ENCODE measurements around the gene SMAD2. TPM values are rescaled to one million over a fixed set of nuclear protein-coding genes. Genes with fewer than 3 reads are reported as not detected.

Gene SMAD2
- total and polyA plus RNA-seq, 4 donors: 11.8 to 31.3 (median 22.8) TPM

DNA sequence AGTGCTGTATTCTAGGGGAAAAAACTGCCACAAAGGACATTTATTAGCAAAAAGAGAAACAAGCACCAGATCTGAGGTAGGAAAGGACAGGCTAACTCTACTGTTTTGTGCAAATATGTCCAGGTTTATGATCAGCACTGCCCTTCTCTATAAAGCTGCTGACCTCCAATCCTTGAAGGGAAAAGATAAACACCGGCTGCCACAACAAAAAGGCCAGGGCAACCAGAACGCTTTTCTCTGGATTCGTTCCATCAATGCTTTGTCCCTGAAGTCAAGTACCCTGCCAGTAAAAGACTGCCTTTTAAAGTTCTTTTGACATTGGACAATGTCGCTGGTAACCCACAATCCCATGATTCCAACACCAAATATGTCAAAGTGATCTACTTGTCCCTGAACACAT is 21.0 kb downstream of the SMAD2 start:
- Histone ChIP-seq H3K9me3 (ENCODE audit: control insufficient read depth in 4 of 4, low read length in 3 of 4) (peaks cover 0 to 3% (median 2%) of the 10 kb centered on the region in 4 donors), H3K27me3 (ENCODE audit: control insufficient read depth in 4 of 4, insufficient read depth in 4 of 4, low read length in 3 of 4) (no peaks in the 10 kb centered on the region), H3K4me3 (ENCODE audit: low read depth in 1 of 3, low read length in 3 of 3) (no peak overlapping the region), H3K27ac (ENCODE audit: low read depth in 1 of 2, low read length in 2 of 2) (no peak overlapping the region), H3K4me1 (ENCODE audit: control insufficient read depth in 4 of 4, insufficient read depth in 4 of 4, low read length in 3 of 4) (peaks cover 6 to 23% (median 16%) of the 10 kb centered on the region in 4 donors), H3K9ac (ENCODE audit: low read depth in 1 of 2, low read length in 2 of 2) (no peak overlapping the region), H3K36me3 (ENCODE audit: control insufficient read depth in 4 of 4, insufficient read depth in 3 of 4, low read depth in 1 of 4, low read length in 3 of 4) (no peaks in the 10 kb centered on the region)
- DNase-seq (ENCODE audit: low spot score): no peak
- WGBS: 72% methylated on average over 4 of the region's 4 CpGs
- no peak for TF ChIP-seq TAF1 (conservative IDR thresholded peaks at IDR 0.05)

DNA sequence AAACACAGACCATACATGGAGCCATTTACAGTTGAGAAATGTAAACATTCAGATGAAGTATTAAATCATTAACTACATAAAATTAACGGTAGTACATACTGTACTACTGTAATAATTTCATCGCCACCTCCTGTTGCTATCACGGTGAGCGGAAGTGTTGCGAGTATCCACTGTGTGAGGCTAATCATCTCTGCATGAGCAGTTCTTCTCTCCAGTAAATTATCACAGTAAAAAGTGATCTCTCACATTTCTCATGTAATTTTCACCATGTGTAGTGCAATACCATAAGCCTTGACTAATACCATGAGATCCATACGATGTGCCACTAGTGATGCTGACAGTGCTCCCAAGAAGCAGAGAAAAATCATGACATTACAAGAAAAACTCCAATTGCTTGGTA is 21.9 kb downstream of the SMAD2 start:
- no peak overlapping the region for H3K9ac ChIP-seq (ENCODE audit: low read depth in 1 of 2, low read length in 2 of 2)
- no peak overlapping the region for H3K27ac ChIP-seq (ENCODE audit: low read depth in 1 of 2, low read length in 2 of 2)
- DNase-seq (ENCODE audit: low spot score): no peak
- peaks cover 6 to 16% (median 14%) of the 10 kb centered on the region in 4 donors for H3K4me1 ChIP-seq (ENCODE audit: control insufficient read depth in 4 of 4, insufficient read depth in 4 of 4, low read length in 3 of 4)
- H3K36me3 ChIP-seq (ENCODE audit: control insufficient read depth in 4 of 4, insufficient read depth in 3 of 4, low read depth in 1 of 4, low read length in 3 of 4): peaks cover 0 to 1% (median 0%) of the 10 kb centered on the region in 4 donors
- WGBS: 92% methylated on average over 6 of the region's 6 CpGs
- no peak overlapping the region for H3K4me3 ChIP-seq (ENCODE audit: low read depth in 1 of 3, low read length in 3 of 3)
- no peaks in the 10 kb centered on the region for H3K27me3 ChIP-seq (ENCODE audit: control insufficient read depth in 4 of 4, insufficient read depth in 4 of 4, low read length in 3 of 4)
- peaks cover 0 to 3% (median 2%) of the 10 kb centered on the region in 4 donors for H3K9me3 ChIP-seq (ENCODE audit: control insufficient read depth in 4 of 4, low read length in 3 of 4)
- TF ChIP-seq EGR1 (IDR thresholded peaks at IDR 0.05; ENCODE audit: low read depth in 2 of 2): no peak
- TF ChIP-seq, protein P1, sequence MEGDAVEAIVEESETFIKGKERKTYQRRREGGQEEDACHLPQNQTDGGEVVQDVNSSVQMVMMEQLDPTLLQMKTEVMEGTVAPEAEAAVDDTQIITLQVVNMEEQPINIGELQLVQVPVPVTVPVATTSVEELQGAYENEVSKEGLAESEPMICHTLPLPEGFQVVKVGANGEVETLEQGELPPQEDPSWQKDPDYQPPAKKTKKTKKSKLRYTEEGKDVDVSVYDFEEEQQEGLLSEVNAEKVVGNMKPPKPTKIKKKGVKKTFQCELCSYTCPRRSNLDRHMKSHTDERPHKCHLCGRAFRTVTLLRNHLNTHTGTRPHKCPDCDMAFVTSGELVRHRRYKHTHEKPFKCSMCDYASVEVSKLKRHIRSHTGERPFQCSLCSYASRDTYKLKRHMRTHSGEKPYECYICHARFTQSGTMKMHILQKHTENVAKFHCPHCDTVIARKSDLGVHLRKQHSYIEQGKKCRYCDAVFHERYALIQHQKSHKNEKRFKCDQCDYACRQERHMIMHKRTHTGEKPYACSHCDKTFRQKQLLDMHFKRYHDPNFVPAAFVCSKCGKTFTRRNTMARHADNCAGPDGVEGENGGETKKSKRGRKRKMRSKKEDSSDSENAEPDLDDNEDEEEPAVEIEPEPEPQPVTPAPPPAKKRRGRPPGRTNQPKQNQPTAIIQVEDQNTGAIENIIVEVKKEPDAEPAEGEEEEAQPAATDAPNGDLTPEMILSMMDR (IDR thresholded peaks at IDR 0.05; ENCODE audit: low read depth, low read length, missing input control): no peak
- TF ChIP-seq MAX (IDR thresholded peaks at IDR 0.05): no peak
- TF ChIP-seq JUND (IDR thresholded peaks at IDR 0.05): no peak
- TF ChIP-seq SP1 (IDR thresholded peaks at IDR 0.05): no peak
- no peak for TF ChIP-seq NR2F2 (IDR thresholded peaks at IDR 0.05)
- TF ChIP-seq ATF3 (IDR thresholded peaks at IDR 0.05): no peak
- no peak for TF ChIP-seq GABPA (IDR thresholded peaks at IDR 0.05 in 1 of 2, conservative IDR thresholded peaks at IDR 0.05 in 1 of 2)
- no peak for TF ChIP-seq YY1 (IDR thresholded peaks at IDR 0.05)
- TF ChIP-seq TAF1 (conservative IDR thresholded peaks at IDR 0.05): no peak
- TF ChIP-seq FOXA1 (IDR thresholded peaks at IDR 0.05): no peak
- no peak for TF ChIP-seq HNF4G (IDR thresholded peaks at IDR 0.05)
- no peak for TF ChIP-seq HNF4A (conservative IDR thresholded peaks at IDR 0.05)
- TF ChIP-seq FOXA2 (IDR thresholded peaks at IDR 0.05): no peak
- no peak for TF ChIP-seq RXRA (IDR thresholded peaks at IDR 0.05)

GRCh38 chr18:47906408-47906807 is 24.1 kb downstream of the SMAD2 start:
- no peak overlapping the region for H3K27ac ChIP-seq (ENCODE audit: low read depth in 1 of 2, low read length in 2 of 2)
- WGBS: 98% methylated on average over 3 of the region's 3 CpGs
- H3K4me1 ChIP-seq (ENCODE audit: control insufficient read depth in 4 of 4, insufficient read depth in 4 of 4, low read length in 3 of 4): peaks cover 0 to under 1% (median 0%) of the 10 kb centered on the region in 4 donors
- no peak overlapping the region for H3K9ac ChIP-seq (ENCODE audit: low read depth in 1 of 2, low read length in 2 of 2)
- DNase-seq (ENCODE audit: low spot score): no peak
- H3K36me3 ChIP-seq (ENCODE audit: control insufficient read depth in 4 of 4, insufficient read depth in 3 of 4, low read depth in 1 of 4, low read length in 3 of 4): peaks cover 0 to 1% (median 0%) of the 10 kb centered on the region in 4 donors
- H3K4me3 ChIP-seq (ENCODE audit: low read depth in 1 of 3, low read length in 3 of 3): no peak overlapping the region
- H3K27me3 ChIP-seq (ENCODE audit: control insufficient read depth in 4 of 4, insufficient read depth in 4 of 4, low read length in 3 of 4): no peaks in the 10 kb centered on the region
- peaks cover 0 to 3% (median 2%) of the 10 kb centered on the region in 4 donors for H3K9me3 ChIP-seq (ENCODE audit: control insufficient read depth in 4 of 4, low read length in 3 of 4)
- TF ChIP-seq FOXA2 (IDR thresholded peaks at IDR 0.05) (no peak), HNF4A (conservative IDR thresholded peaks at IDR 0.05) (no peak), TAF1 (conservative IDR thresholded peaks at IDR 0.05) (no peak), JUND (IDR thresholded peaks at IDR 0.05) (no peak), RAD21 (IDR thresholded peaks at IDR 0.05) (no peak), FOXA1 (IDR thresholded peaks at IDR 0.05) (no peak), MAX (IDR thresholded peaks at IDR 0.05) (no peak), RXRA (IDR thresholded peaks at IDR 0.05) (no peak), GABPA (IDR thresholded peaks at IDR 0.05 in 1 of 2, conservative IDR thresholded peaks at IDR 0.05 in 1 of 2) (no peak), HNF4G (IDR thresholded peaks at IDR 0.05) (no peak), SP1 (IDR thresholded peaks at IDR 0.05) (no peak), ATF3 (IDR thresholded peaks at IDR 0.05) (no peak), NR2F2 (IDR thresholded peaks at IDR 0.05) (no peak)
- TF ChIP-seq, protein P2, sequence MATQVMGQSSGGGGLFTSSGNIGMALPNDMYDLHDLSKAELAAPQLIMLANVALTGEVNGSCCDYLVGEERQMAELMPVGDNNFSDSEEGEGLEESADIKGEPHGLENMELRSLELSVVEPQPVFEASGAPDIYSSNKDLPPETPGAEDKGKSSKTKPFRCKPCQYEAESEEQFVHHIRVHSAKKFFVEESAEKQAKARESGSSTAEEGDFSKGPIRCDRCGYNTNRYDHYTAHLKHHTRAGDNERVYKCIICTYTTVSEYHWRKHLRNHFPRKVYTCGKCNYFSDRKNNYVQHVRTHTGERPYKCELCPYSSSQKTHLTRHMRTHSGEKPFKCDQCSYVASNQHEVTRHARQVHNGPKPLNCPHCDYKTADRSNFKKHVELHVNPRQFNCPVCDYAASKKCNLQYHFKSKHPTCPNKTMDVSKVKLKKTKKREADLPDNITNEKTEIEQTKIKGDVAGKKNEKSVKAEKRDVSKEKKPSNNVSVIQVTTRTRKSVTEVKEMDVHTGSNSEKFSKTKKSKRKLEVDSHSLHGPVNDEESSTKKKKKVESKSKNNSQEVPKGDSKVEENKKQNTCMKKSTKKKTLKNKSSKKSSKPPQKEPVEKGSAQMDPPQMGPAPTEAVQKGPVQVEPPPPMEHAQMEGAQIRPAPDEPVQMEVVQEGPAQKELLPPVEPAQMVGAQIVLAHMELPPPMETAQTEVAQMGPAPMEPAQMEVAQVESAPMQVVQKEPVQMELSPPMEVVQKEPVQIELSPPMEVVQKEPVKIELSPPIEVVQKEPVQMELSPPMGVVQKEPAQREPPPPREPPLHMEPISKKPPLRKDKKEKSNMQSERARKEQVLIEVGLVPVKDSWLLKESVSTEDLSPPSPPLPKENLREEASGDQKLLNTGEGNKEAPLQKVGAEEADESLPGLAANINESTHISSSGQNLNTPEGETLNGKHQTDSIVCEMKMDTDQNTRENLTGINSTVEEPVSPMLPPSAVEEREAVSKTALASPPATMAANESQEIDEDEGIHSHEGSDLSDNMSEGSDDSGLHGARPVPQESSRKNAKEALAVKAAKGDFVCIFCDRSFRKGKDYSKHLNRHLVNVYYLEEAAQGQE (IDR thresholded peaks at IDR 0.05): no peak
- TF ChIP-seq, protein P3, sequence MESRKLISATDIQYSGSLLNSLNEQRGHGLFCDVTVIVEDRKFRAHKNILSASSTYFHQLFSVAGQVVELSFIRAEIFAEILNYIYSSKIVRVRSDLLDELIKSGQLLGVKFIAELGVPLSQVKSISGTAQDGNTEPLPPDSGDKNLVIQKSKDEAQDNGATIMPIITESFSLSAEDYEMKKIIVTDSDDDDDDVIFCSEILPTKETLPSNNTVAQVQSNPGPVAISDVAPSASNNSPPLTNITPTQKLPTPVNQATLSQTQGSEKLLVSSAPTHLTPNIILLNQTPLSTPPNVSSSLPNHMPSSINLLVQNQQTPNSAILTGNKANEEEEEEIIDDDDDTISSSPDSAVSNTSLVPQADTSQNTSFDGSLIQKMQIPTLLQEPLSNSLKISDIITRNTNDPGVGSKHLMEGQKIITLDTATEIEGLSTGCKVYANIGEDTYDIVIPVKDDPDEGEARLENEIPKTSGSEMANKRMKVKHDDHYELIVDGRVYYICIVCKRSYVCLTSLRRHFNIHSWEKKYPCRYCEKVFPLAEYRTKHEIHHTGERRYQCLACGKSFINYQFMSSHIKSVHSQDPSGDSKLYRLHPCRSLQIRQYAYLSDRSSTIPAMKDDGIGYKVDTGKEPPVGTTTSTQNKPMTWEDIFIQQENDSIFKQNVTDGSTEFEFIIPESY (IDR thresholded peaks at IDR 0.05): no peak

Data from liver (tissue), 9 donors.